ENCODE results near the gene RNASE8. TPM values are rescaled to one million over a fixed set of nuclear protein-coding genes. Genes with fewer than 3 reads are reported as not detected.

RNASE8 gene
- total RNA-seq, 1 experiment from 2014 or later = not detected

DNA sequence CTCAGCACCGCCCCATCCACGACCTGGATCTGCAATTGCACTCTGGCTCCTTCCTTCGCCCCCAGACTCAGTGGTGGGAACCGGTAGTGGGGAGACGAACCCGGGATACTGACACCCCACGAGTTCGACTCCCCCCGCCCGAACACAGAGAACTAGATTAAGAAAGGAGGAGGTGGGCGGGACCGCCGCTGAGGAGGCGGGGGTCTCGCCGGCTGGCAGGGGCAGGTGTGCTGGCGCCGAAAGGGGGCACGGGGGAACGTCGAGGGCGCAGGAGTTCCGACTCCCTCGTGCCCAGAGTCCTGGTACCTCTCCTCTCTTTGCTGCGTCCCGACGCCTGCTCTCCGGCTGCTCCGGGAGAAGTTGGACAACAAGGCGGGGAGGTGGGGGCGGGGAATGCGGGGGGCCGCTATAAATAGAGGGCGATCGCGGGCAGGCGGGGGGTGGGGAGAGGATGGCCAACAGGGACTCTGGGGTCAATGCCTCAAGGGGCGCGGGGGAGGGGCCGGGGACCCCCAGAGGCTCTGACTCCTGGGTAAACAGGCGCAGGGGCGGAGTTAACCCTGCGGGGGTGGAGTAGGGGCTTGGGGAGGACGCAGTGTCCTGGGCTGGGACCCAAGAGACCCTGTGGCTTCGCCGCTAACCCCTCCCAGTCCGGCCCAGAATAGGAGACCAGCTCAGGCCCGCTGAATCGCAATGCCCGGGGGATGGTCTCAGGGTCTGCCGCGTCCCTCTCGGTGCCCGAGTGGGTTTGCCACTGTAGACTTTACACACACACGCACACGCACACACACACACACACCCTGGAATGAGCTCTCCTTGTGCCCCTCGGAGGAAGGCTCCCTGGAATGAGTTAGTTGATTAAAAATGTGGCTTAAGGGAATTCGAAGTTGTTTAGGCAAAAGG, 32.0 kb upstream of the RNASE8 start:
- Histone ChIP-seq H3K4me3 (ENCODE audit: low read depth, low read length) (peak overlapping the region; percentile 73), H3K36me3 (ENCODE audit: control insufficient read depth, insufficient read depth, low read length) (no peaks in the 10 kb centered on the region), H3K9me3 (no peaks in the 10 kb centered on the region), H3K4me1 (peaks cover 15% of the 10 kb centered on the region), H3K27me3 (replicated peaks; ENCODE audit: control insufficient read depth, insufficient read depth, low read length) (no peaks in the 10 kb centered on the region)
- DNase-seq = no peak
- peak overlapping the region; percentile 72 for H3K4me3 Mint-ChIP-seq (ENCODE audit: unreplicated experiment)
- no peak overlapping the region for H3K27ac Mint-ChIP-seq (ENCODE audit: unreplicated experiment)
- TF ChIP-seq, protein P1, sequence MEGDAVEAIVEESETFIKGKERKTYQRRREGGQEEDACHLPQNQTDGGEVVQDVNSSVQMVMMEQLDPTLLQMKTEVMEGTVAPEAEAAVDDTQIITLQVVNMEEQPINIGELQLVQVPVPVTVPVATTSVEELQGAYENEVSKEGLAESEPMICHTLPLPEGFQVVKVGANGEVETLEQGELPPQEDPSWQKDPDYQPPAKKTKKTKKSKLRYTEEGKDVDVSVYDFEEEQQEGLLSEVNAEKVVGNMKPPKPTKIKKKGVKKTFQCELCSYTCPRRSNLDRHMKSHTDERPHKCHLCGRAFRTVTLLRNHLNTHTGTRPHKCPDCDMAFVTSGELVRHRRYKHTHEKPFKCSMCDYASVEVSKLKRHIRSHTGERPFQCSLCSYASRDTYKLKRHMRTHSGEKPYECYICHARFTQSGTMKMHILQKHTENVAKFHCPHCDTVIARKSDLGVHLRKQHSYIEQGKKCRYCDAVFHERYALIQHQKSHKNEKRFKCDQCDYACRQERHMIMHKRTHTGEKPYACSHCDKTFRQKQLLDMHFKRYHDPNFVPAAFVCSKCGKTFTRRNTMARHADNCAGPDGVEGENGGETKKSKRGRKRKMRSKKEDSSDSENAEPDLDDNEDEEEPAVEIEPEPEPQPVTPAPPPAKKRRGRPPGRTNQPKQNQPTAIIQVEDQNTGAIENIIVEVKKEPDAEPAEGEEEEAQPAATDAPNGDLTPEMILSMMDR (IDR thresholded peaks at IDR 0.05; ENCODE audit: insufficient read depth in 1 of 2, low read depth in 1 of 2, low read length in 1 of 2, severe bottlenecking in 1 of 2, unreplicated experiment in 1 of 2) = no peak
- H3K4me1 Mint-ChIP-seq (ENCODE audit: low read depth, unreplicated experiment) = peaks cover 18% of the 10 kb centered on the region
- CTCF ChIA-PET = interaction anchor here (0.6 kb wide), 1 partner anchor 11 kb away, joined by 3 read pairs; no protein-coding TSS in a partner anchor
- no peaks in the 10 kb centered on the region for H3K36me3 Mint-ChIP-seq (ENCODE audit: insufficient read depth, unreplicated experiment)
- BruUV-seq (replicated peaks) = no TSS peak
- POLR2A ChIA-PET = interaction anchor here (0.6 kb wide), 1 partner anchor 26 kb away, joined by 6 read pairs; the partner anchor contains the start of gene SLC39A2
- no peaks in the 10 kb centered on the region for H3K9me3 Mint-ChIP-seq (ENCODE audit: unreplicated experiment)
- intact Hi-C loops (cut with micrococcal nuclease; ENCODE audit: unreplicated experiment) = no loop called here
- no peaks in the 10 kb centered on the region for H3K27me3 Mint-ChIP-seq (ENCODE audit: insufficient read depth, unreplicated experiment)

DNA sequence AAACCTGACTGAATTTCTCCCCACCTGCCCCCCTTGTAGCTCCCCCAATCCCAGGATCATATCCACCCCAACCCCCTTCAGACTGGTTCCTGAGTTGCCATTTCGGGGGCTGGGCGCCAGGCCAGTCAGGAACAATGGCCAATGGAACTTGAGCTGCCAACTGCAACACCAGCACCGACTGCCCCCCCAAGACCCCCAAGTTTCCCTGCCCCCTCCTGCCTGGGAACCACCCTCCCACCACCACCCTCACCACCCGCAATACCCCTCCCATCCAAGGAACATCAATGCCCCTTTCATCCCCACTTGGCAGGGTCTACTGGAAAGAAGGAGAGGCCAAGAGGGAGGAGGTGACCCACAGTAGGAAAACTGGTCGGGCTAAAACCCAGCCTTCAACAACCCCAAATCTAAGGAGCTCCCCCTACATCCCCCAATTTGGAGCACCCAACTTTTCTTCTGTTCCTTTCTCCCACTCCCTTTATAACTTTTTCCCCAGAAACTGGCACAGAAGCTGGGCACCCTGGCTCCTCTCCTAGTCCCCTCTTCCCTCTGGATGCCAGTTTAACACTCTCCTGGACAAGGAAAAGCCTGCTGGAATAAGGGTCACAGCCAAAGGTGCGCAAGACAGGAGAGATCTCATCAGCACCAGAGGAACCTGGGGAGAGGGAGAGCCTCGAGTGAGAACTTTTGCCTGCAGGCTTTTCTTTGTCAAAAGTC, 31.2 kb upstream of the RNASE8 start:
- no peaks in the 10 kb centered on the region for H3K27me3 ChIP-seq (replicated peaks; ENCODE audit: control insufficient read depth, insufficient read depth, low read length)
- H3K9me3 ChIP-seq = no peaks in the 10 kb centered on the region
- intact Hi-C loops (cut with micrococcal nuclease; ENCODE audit: unreplicated experiment) = no loop called here
- no peak overlapping the region for H3K4me3 Mint-ChIP-seq (ENCODE audit: unreplicated experiment)
- peak overlapping the region; percentile 15 for H3K27ac Mint-ChIP-seq (ENCODE audit: unreplicated experiment)
- TF ChIP-seq, protein P1 (IDR thresholded peaks at IDR 0.05; ENCODE audit: insufficient read depth in 1 of 2, low read depth in 1 of 2, low read length in 1 of 2, severe bottlenecking in 1 of 2, unreplicated experiment in 1 of 2) = no peak
- no peaks in the 10 kb centered on the region for H3K36me3 Mint-ChIP-seq (ENCODE audit: insufficient read depth, unreplicated experiment)
- no peaks in the 10 kb centered on the region for H3K9me3 Mint-ChIP-seq (ENCODE audit: unreplicated experiment)
- H3K4me1 ChIP-seq = peaks cover 15% of the 10 kb centered on the region
- BruUV-seq (replicated peaks) = no TSS peak
- no peaks in the 10 kb centered on the region for H3K27me3 Mint-ChIP-seq (ENCODE audit: insufficient read depth, unreplicated experiment)
- no peak overlapping the region for H3K4me3 ChIP-seq (ENCODE audit: low read depth, low read length)
- no peaks in the 10 kb centered on the region for H3K36me3 ChIP-seq (ENCODE audit: control insufficient read depth, insufficient read depth, low read length)
- no peak for DNase-seq
- CTCF ChIA-PET = interaction anchor here (0.6 to 2.3 kb wide), 2 partner anchors 12 kb away, joined by 3 to 9 read pairs; no protein-coding TSS in a partner anchor
- POLR2A ChIA-PET = no interaction called here
- peaks cover 18% of the 10 kb centered on the region for H3K4me1 Mint-ChIP-seq (ENCODE audit: low read depth, unreplicated experiment)

DNA sequence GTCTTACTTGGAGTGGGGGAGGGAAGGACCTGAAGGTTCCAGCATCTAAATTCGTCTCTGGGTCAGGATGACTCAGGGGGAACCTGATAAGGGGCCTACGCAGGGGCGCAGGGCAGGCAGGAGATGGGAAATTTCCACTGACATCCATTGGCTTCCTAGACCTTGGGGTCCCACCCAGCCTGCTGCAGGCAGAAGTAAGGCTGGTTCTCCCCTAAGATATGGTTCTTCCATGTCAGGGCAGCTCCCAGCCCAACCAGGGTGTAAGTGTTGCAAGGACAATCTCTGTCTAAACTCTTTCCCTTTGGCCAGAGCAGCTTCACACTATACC, 30.7 kb upstream of the RNASE8 start:
- H3K9me3 ChIP-seq = no peaks in the 10 kb centered on the region
- CTCF ChIA-PET = interaction anchor here (1.4 to 2.3 kb wide), 2 partner anchors 12 to 56 kb away, joined by 6 to 9 read pairs; no protein-coding TSS in a partner anchor
- DNase-seq = no peak
- no peaks in the 10 kb centered on the region for H3K36me3 ChIP-seq (ENCODE audit: control insufficient read depth, insufficient read depth, low read length)
- TF ChIP-seq, protein P1 (IDR thresholded peaks at IDR 0.05; ENCODE audit: insufficient read depth in 1 of 2, low read depth in 1 of 2, low read length in 1 of 2, severe bottlenecking in 1 of 2, unreplicated experiment in 1 of 2) = no peak
- POLR2A ChIA-PET = no interaction called here
- H3K4me3 ChIP-seq (ENCODE audit: low read depth, low read length) = no peak overlapping the region
- BruUV-seq (replicated peaks) = no TSS peak
- no peaks in the 10 kb centered on the region for H3K9me3 Mint-ChIP-seq (ENCODE audit: unreplicated experiment)
- no peaks in the 10 kb centered on the region for H3K36me3 Mint-ChIP-seq (ENCODE audit: insufficient read depth, unreplicated experiment)
- peaks cover 15% of the 10 kb centered on the region for H3K4me1 ChIP-seq
- no peaks in the 10 kb centered on the region for H3K27me3 Mint-ChIP-seq (ENCODE audit: insufficient read depth, unreplicated experiment)
- H3K4me1 Mint-ChIP-seq (ENCODE audit: low read depth, unreplicated experiment) = peaks cover 18% of the 10 kb centered on the region
- no peak overlapping the region for H3K4me3 Mint-ChIP-seq (ENCODE audit: unreplicated experiment)
- peak overlapping the region; percentile 15 for H3K27ac Mint-ChIP-seq (ENCODE audit: unreplicated experiment)
- intact Hi-C loops (cut with micrococcal nuclease; ENCODE audit: unreplicated experiment) = no loop called here
- no peaks in the 10 kb centered on the region for H3K27me3 ChIP-seq (replicated peaks; ENCODE audit: control insufficient read depth, insufficient read depth, low read length)

All from Caco-2 (cell line).